GM12878 (cell line): ENCODE results near the gene TRPM8. TPM values are rescaled to one million over a fixed set of nuclear protein-coding genes. Genes with fewer than 3 reads are reported as not detected.

Experiments
- ATAC-seq: fragments of 200-7000 bp; cut with Tn5 transposase; 3 replicates; pipeline ENCODE4 v1.9.1; 2020; ENCODE audit warnings: mild to moderate bottlenecking, moderate library complexity
- BruUV-seq: library from RNA; stranded (reverse); fragments of 400-500 nt; replicated peaks from 2 replicates; lab custom pipeline; 2021; lab: Mats Ljungman, UMichigan
- CTCF ChIA-PET: fragments of 300-600 bp; sonication (Branson Sonifier 250); formaldehyde crosslinking; extraction: SDS; loops from one replicate; lab custom pipeline; 2021; ENCODE audit warnings: inconsistent platforms; lab: Yijun Ruan, JAX
- POLR2A ChIA-PET: fragments of 350-600 bp; formaldehyde crosslinking; extraction: SDS; loops from one replicate; lab custom pipeline; 2021; ENCODE audit warnings: inconsistent platforms; lab: Charles Lee
- RAD21 ChIA-PET: fragments of 300-600 bp; sonication (Branson Sonifier 250); formaldehyde crosslinking; loops from one replicate; lab custom pipeline; 2023; ENCODE audit warnings: antibody characterized with exemption; ENCODE audit not compliant: unreplicated experiment; lab: Charles Lee
- SMC1A ChIA-PET: fragments of 300-600 bp; sonication (Branson Sonifier 250); formaldehyde crosslinking; loops from one replicate; lab custom pipeline; 2023; ENCODE audit not compliant: unreplicated experiment, uncharacterized antibody; lab: Charles Lee
- DNase-seq: peaks from one replicate; pipeline ENCODE4 v3.0.0-alpha.2; 2011; ENCODE audit warnings: low read depth, low spot score
- FAIRE-seq: peaks from 3 replicates; lab custom pipeline; 2011; peaks lifted over from hg19 to GRCh38; lab: Jason Lieb, UNC
- H2AFZ ChIP-seq: 2 replicates; pipeline ENCODE4 v1.6.0; 2011; ENCODE audit warnings: low read depth, low read length, control low read depth; ENCODE audit not compliant: control insufficient read depth
- H3K27ac ChIP-seq: 2 replicates; pipeline ENCODE4 v1.5.1; 2011; ENCODE audit warnings: control low read depth; ENCODE audit not compliant: control insufficient read depth, insufficient read depth
- H3K27me3 ChIP-seq, 2 experiments: replicated peaks in 1 of 2; 2 replicates each; pipeline versions ENCODE4 v1.6.0 to v1.6.1; 2011; ENCODE audit warnings: low read length in 1 of 2; ENCODE audit not compliant: control insufficient read depth in 2 of 2, insufficient read depth in 2 of 2
- H3K36me3 ChIP-seq, 2 experiments: 2 replicates each; pipeline ENCODE4 v1.5.1; 2011; ENCODE audit warnings: low read length in 1 of 2; ENCODE audit not compliant: control insufficient read depth in 2 of 2, insufficient read depth in 2 of 2
- H3K4me1 ChIP-seq: 2 replicates; pipeline ENCODE4 v1.6.1; 2011; ENCODE audit warnings: mild to moderate bottlenecking, low read length, moderate library complexity, mixed read lengths; ENCODE audit not compliant: control insufficient read depth, insufficient read depth
- H3K4me2 ChIP-seq: 2 replicates; pipeline ENCODE4 v1.6.0; 2011; ENCODE audit warnings: control low read depth; ENCODE audit not compliant: control insufficient read depth, insufficient read depth
- H3K4me3 ChIP-seq: fragments of 200-600 bp; sonication (generic); 2 replicates; pipeline ENCODE4 v1.5.1; 2016
- H3K79me2 ChIP-seq: 2 replicates; pipeline ENCODE4 v1.6.0; 2011; ENCODE audit warnings: low read length; ENCODE audit not compliant: control insufficient read depth, insufficient read depth
- H3K9ac ChIP-seq: 2 replicates; pipeline ENCODE4 v1.8.0; 2011; ENCODE audit warnings: low read length, control low read depth, mixed read lengths; ENCODE audit not compliant: control insufficient read depth, insufficient read depth
- H3K9me3 ChIP-seq: replicated peaks from 3 replicates; pipeline ENCODE4 v1.5.1; 2011; ENCODE audit warnings: mild to moderate bottlenecking, low read length; ENCODE audit not compliant: control insufficient read depth, insufficient read depth
- H4K20me1 ChIP-seq: 2 replicates; pipeline ENCODE4 v1.6.0; 2011; ENCODE audit not compliant: control insufficient read depth, insufficient read depth
- EP300 ChIP-seq, 2 experiments: fragments of 150-350 bp in 1 of 2; IDR thresholded peaks; 2 replicates each; pipeline ENCODE4 v1.6.1; 2011 to 2012; ENCODE audit warnings: low read depth in 2 of 2, low read length in 2 of 2, borderline replicate concordance in 1 of 2, improper control_type of control experiment in 1 of 2, inconsistent platforms in 1 of 2; ENCODE audit not compliant: control insufficient read depth in 1 of 2
- RAD21 ChIP-seq: IDR thresholded peaks from 2 replicates; pipeline ENCODE4 v1.6.1; 2011; ENCODE audit warnings: mild to moderate bottlenecking, low read depth, low read length, moderate library complexity; ENCODE audit not compliant: insufficient read depth
- SIX5 ChIP-seq: IDR thresholded peaks from 2 replicates; pipeline ENCODE4 v1.6.1; 2011; ENCODE audit warnings: mild to moderate bottlenecking, low read depth, low read length, moderate library complexity; ENCODE audit not compliant: severe bottlenecking
- SMARCA5 ChIP-seq: fragments of 450-650 bp; IDR thresholded peaks from 2 replicates; pipeline ENCODE4 v1.6.1; 2017; ENCODE audit warnings: mild to moderate bottlenecking
- STAT1 ChIP-seq: fragments of 450-650 bp; conservative IDR thresholded peaks from 2 replicates; pipeline ENCODE4 v1.6.1; 2014; ENCODE audit warnings: antibody characterized with exemption, mild to moderate bottlenecking
- ZNF217 ChIP-seq: fragments of 450-650 bp; IDR thresholded peaks from 2 replicates; pipeline ENCODE4 v1.6.1; 2017; ENCODE audit warnings: antibody characterized with exemption, mild to moderate bottlenecking
- ZNF24 ChIP-seq: fragments of 450-650 bp; IDR thresholded peaks from 2 replicates; pipeline ENCODE4 v1.6.1; 2017; ENCODE audit warnings: antibody characterized with exemption, mild to moderate bottlenecking
- WGBS: methylation state at CpG from one replicate; pipeline ENCODE4 v1.1.6; 2016; ENCODE audit warnings: low lambda C conversion rate; ENCODE audit not compliant: insufficient replicate concordance, insufficient coverage; ENCODE audit errors: missing lambda C conversion rate; 5-methylcytosine and 5-hydroxymethylcytosine counted together
- in situ Hi-C: fragments of 300-500 bp; cut with MboI; formaldehyde crosslinking; loops from 9 replicates; pipeline ENCODE4 v1.14.3; 2018; ENCODE audit warnings: mixed read lengths
- intact Hi-C: fragments of 100-400 bp; cut with micrococcal nuclease; formaldehyde crosslinking; loops from one replicate; pipeline ENCODE4 v1.14.2; 2022; ENCODE audit not compliant: unreplicated experiment
- polyA plus RNA-seq, 11 experiments: library from polyadenylated mRNA; depleted of rRNA in 4 of 11; unstranded in 6 of 11; stranded (reverse) in 5 of 11; fragments of >200 nt; fragmentation: Nextera tagmentation in 4 of 11; fragmentation: Illumina TruSeq in 1 of 11; extraction: Ambion mirVana in 4 of 11; extraction: Trizol in 1 of 11; gene quantifications; 1 replicate in 1 of 11; 2 replicates in 10 of 11; pipeline versions ENCODE4 v1.2.1 to v1.2.3, GENCODE V29; 2011 to 2016; ENCODE audit warnings: inconsistent platforms in 2 of 11, missing spikeins in 2 of 11, low read depth in 1 of 11
- total RNA-seq, 4 experiments: library from RNA; depleted of rRNA in 3 of 4; stranded (reverse); fragments of >200 nt in 3 of 4; fragmentation: Illumina TruSeq in 1 of 4; extraction: Trizol in 1 of 4; gene quantifications; 2 replicates each; pipeline versions ENCODE4 v1.2.1 to v1.2.3, GENCODE V29; 2013 to 2021
- TF ChIP-seq, protein P1 (sequence below), 3 experiments: IDR thresholded peaks in 2 of 3; conservative IDR thresholded peaks in 1 of 3; 2 replicates each; pipeline ENCODE4 v1.5.1; 2011; ENCODE audit warnings: low read depth in 3 of 3, low read length in 3 of 3, mild to moderate bottlenecking in 3 of 3, control low read depth in 2 of 3, moderate library complexity in 2 of 3, inconsistent platforms in 1 of 3, mixed read lengths in 1 of 3; ENCODE audit not compliant: control insufficient read depth in 2 of 3, insufficient read depth in 1 of 3; ENCODE audit errors: extremely low read depth in 1 of 3
- TF ChIP-seq, protein P2 (sequence below): fragments of 450-650 bp; IDR thresholded peaks from 2 replicates; pipeline ENCODE4 v1.6.1; 2017; ENCODE audit warnings: mild to moderate bottlenecking
- TF ChIP-seq, protein P3 (sequence below): IDR thresholded peaks from 2 replicates; pipeline ENCODE4 v1.6.1; 2012; ENCODE audit warnings: low read depth, low read length, improper control_type of control experiment
- TF ChIP-seq, protein P4 (sequence below): IDR thresholded peaks from 2 replicates; pipeline ENCODE4 v1.6.1; 2012; ENCODE audit warnings: low read depth, low read length, improper control_type of control experiment

Gene TRPM8
- total and polyA plus RNA-seq, 10 of the 15 experiments (the other 5 are each of a cell fraction or from before 2014, with no cell fraction given) = 3.9 TPM; not detected in 9

DNA sequence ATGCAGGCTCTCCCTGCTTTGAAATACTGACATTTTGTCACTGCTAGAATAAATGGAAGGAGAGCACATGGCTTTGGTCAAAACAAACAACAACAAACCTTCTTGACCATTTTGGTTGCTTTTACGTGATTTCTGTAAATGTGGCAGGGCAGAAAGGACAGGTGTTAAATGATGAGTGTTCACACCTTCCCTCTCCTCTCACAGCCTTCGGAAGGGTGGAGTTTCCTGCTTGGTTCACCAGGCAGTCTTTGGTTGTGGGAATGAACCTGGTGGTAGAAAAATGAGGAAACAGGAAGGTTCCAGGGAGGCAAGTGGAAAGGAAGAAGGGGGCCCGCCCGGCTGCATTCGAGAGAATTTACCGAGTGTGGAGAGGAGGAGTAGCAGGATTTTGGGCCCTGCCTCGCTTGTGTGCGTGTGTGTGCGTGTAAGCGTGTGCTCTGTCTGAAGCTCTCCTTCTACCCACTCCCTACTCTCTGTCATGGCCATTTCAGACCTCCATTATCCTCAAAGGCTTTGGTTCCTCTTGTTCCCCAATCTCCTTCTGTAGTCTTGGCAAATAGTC lies 109.6 kb downstream of the TRPM8 start:
- in situ Hi-C loops (no loop called here), intact Hi-C loops (no loop called here)
- ChIA-PET RAD21 (no interaction called here), SMC1A (interaction anchor here (1.2 kb wide), 1 partner anchor 21 kb away, joined by 3 read pairs; no protein-coding TSS in a partner anchor), POLR2A (no interaction called here), CTCF (no interaction called here)
- Histone ChIP-seq H2AFZ (no peak overlapping the region), H3K4me1 (peaks cover 3% of the 10 kb centered on the region; the same call in 1 of the 2 replicates), H3K9ac (no peak overlapping the region), H3K36me3 (no peaks in the 10 kb centered on the region), H3K4me3 (no peak overlapping the region), H4K20me1 (no peaks in the 10 kb centered on the region), H3K27ac (no peak overlapping the region), H3K4me2 (no peak overlapping the region), H3K9me3 (no peaks in the 10 kb centered on the region; the same call in 1 of the 3 replicates), H3K27me3 (no peaks in the 10 kb centered on the region), H3K79me2 (no peaks in the 10 kb centered on the region)
- ATAC-seq (no peak), DNase-seq (no peak), FAIRE-seq (no peak)
- BruUV-seq = no TSS peak
- WGBS = 73% methylated on average over 10 of the region's 10 CpGs
- TF ChIP-seq, protein P1, sequence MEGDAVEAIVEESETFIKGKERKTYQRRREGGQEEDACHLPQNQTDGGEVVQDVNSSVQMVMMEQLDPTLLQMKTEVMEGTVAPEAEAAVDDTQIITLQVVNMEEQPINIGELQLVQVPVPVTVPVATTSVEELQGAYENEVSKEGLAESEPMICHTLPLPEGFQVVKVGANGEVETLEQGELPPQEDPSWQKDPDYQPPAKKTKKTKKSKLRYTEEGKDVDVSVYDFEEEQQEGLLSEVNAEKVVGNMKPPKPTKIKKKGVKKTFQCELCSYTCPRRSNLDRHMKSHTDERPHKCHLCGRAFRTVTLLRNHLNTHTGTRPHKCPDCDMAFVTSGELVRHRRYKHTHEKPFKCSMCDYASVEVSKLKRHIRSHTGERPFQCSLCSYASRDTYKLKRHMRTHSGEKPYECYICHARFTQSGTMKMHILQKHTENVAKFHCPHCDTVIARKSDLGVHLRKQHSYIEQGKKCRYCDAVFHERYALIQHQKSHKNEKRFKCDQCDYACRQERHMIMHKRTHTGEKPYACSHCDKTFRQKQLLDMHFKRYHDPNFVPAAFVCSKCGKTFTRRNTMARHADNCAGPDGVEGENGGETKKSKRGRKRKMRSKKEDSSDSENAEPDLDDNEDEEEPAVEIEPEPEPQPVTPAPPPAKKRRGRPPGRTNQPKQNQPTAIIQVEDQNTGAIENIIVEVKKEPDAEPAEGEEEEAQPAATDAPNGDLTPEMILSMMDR (IDR thresholded peaks at IDR 0.05 in 2 of 3, conservative IDR thresholded peaks at IDR 0.05 in 1 of 3; ENCODE audit: control insufficient read depth in 2 of 3, extremely low read depth in 1 of 3, insufficient read depth in 1 of 3, low read depth in 3 of 3, low read length in 3 of 3) = no peak
- TF ChIP-seq, protein P2, sequence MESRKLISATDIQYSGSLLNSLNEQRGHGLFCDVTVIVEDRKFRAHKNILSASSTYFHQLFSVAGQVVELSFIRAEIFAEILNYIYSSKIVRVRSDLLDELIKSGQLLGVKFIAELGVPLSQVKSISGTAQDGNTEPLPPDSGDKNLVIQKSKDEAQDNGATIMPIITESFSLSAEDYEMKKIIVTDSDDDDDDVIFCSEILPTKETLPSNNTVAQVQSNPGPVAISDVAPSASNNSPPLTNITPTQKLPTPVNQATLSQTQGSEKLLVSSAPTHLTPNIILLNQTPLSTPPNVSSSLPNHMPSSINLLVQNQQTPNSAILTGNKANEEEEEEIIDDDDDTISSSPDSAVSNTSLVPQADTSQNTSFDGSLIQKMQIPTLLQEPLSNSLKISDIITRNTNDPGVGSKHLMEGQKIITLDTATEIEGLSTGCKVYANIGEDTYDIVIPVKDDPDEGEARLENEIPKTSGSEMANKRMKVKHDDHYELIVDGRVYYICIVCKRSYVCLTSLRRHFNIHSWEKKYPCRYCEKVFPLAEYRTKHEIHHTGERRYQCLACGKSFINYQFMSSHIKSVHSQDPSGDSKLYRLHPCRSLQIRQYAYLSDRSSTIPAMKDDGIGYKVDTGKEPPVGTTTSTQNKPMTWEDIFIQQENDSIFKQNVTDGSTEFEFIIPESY = no peak
- TF ChIP-seq SMARCA5 (no peak), STAT1 (no peak), RAD21 (no peak), EP300 (IDR thresholded peaks at IDR 0.05; ENCODE audit: borderline replicate concordance in 1 of 2, control insufficient read depth in 1 of 2, low read depth in 2 of 2, low read length in 2 of 2) (no peak), SIX5 (no peak), ZNF217 (no peak), ZNF24 (no peak)
- TF ChIP-seq, protein P3, sequence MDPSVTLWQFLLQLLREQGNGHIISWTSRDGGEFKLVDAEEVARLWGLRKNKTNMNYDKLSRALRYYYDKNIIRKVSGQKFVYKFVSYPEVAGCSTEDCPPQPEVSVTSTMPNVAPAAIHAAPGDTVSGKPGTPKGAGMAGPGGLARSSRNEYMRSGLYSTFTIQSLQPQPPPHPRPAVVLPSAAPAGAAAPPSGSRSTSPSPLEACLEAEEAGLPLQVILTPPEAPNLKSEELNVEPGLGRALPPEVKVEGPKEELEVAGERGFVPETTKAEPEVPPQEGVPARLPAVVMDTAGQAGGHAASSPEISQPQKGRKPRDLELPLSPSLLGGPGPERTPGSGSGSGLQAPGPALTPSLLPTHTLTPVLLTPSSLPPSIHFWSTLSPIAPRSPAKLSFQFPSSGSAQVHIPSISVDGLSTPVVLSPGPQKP = no peak
- TF ChIP-seq, protein P4, sequence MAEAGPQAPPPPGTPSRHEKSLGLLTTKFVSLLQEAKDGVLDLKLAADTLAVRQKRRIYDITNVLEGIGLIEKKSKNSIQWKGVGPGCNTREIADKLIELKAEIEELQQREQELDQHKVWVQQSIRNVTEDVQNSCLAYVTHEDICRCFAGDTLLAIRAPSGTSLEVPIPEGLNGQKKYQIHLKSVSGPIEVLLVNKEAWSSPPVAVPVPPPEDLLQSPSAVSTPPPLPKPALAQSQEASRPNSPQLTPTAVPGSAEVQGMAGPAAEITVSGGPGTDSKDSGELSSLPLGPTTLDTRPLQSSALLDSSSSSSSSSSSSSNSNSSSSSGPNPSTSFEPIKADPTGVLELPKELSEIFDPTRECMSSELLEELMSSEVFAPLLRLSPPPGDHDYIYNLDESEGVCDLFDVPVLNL = no peak
